D341Med (cell line): ENCODE data around the gene SOX5.
"Not testable (repeated sequence)": the region's sequence is repeated elsewhere in the genome, so short reads cannot be mapped to it uniquely, and the experiment has no call there.

Experiments used
- DNase-seq: peaks from one replicate; pipeline ENCODE4 v3.0.0; 2012; ENCODE audit warnings: low spot score

SOX5 gene

GRCh38 chr12:23906329-23906728 lies 43.1 kb downstream of the SOX5 start:
- no peak for DNase-seq

DNA sequence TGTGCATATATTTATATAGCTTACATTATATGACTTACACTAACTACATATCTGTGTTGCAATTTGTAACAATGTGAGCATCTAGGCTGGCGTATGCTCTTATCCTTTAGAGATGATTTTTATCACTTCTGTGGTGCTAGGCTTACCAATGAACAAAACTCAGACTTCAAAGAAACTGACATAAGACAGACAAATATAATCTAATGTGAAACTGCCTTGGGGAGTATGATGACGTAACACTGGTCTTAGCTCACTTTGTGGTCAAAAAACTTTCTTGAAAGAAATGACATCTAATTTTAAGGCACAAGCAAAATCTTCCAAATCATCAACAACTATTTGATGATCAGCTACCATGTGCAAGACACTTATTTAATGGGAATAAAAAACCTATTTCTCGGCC lies 50.0 kb downstream of the SOX5 start:
- DNase-seq, result no peak

DNA sequence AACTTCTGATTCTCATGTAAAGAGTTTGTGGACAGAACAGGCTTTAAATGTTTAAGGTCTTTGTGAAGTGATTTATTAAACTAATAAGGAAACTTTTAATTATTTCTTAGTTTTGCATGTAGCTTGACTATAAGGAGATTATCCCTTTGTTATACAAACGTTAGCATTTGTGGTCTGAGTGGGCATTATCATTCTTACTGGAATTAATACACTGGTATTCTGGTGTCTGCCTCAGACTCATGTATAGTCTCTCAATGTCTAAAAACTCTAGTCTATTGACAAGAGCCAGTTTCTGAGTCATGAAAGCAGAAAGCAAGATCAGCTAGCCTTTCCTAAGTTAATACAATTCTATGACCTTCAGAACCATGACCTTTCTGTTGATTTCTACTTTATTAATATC lies 51.3 kb downstream of the SOX5 start:
- no peak for DNase-seq

DNA sequence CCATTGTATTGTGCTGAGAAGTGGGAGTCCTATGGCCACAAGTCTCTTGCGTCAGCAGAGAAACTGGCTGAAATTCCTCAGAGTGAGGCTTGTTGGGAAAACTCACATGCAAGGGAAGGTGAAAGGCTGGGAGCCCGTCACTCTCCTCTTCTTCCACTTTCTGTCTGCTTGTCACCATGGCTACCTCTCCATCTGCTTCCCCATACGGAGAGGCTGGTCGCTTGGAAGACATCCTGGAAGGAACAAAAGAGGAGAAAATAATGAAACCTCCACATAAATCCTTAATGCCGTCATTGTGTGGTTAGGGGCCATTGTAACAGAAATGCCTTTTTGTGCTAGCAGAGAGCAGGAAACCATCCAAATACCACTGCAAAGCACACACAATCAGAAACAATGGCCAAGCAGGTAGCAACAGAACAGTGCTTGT lies 53.7 kb downstream of the SOX5 start:
- DNase-seq, result no peak

DNA sequence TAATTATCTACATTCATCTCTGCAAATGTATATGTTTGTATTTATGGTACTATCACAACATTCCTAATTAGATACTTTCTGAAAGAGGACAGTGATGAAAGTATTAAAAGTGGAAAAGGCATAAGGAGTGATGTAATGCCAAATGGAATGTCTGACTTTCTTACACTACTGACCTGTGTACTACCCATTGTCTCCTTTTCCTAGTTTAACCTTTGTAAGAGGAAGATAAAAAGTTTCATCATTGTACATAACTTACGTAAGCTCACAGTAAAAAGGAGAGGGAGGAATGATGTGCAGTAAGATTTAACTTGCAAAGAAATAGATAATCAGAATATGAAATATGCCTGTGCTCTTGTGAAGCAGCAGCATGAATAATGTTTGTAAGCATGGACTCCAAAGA lies 55.9 kb downstream of the SOX5 start:
- DNase-seq, result no peak

- no peak for DNase-seq
Measured at GRCh38 chr12:23891115-23891514, 58.4 kb downstream of the SOX5 start.

GRCh38 chr12:23889069-23889440 lies 60.4 kb downstream of the SOX5 start:
- no peak for DNase-seq

GRCh38 chr12:23888396-23889068 lies 60.9 kb downstream of the SOX5 start:
- DNase-seq, result no peak

DNA sequence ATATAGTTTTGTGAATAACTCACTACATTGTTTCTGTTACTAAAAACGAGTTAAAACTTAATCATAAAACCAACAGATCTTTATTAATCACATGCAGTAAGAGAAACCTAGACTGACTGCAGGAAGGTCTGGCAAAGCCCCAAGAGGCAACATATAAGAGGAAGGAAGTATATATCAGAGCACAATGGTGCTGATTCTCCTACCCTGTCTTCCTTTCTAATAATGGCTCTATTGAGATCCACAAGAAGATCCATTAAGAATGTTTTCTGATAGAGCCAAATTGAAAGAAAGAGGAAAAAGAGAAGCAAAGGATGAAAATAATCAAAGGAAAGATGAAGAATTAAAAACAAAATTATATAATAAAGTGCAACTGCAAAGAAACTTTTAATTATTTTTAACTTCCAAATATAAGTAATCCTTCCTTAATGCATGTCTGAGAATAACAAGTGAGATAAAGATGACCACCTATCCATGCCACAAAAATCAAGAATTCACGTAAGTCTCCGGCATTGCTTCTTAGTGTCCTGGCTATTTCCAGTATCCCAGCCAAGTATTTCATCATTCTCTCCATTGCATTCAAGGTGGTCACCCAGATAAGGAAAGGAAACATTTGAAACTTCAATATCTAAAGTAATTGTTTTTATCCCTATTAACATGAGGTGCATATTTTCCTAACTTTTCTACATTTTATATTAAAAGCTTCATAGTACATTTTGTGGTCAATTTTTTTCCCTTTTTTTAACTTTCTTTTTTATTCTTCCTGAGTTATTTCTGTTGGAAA lies 62.2 kb downstream of the SOX5 start:
- no peak for DNase-seq

GRCh38 chr12:23885394-23885793 lies 64.1 kb downstream of the SOX5 start:
- no peak for DNase-seq

DNA sequence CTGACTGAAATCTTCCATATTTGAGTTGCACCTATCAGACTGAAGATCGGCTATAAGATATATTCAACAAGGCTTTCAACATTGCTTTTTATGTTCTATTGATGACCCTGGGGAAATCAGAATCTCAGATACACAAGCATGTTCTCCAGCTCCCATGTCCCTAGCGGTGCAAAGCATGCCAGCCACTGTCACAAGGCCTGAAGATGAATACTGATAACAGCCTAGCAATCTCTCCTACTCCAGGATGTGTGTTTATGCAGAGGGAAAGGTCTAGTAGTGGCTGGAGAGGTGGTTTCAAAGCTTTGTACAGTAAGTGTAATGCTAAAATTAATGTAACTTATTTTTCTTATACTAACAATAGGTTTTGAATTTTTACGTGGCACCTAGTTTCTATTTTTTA lies 64.6 kb downstream of the SOX5 start:
- DNase-seq, result no peak

GRCh38 chr12:23880988-23881387 lies 68.5 kb downstream of the SOX5 start:
- DNase-seq, result peak; percentile 9

- DNase-seq, result not testable (repeated sequence)
Measured at GRCh38 chr12:23876618-23877017, 72.9 kb downstream of the SOX5 start.

DNA sequence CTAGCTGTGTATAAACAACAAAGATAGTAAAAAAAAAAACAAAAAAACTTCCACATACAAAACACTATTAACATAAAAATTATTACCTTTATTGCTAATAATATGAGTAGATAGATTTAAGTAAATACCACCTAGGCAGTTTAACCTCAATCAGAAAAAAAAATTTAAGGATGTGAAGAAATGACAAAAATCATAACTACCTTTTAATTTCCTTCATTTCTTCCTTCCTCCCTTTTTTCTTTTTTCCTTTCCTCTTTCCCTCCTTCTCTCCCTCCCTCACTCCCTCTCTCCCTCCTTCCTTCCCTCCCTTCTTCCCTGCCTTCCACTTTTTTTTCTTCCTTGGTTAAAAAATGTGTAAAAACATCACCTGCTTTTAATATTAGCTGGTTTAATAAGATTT lies 81.7 kb downstream of the SOX5 start:
- no peak for DNase-seq

- DNase-seq, result no peak
Measured at GRCh38 chr12:23862701-23863100, 86.8 kb downstream of the SOX5 start.

DNA sequence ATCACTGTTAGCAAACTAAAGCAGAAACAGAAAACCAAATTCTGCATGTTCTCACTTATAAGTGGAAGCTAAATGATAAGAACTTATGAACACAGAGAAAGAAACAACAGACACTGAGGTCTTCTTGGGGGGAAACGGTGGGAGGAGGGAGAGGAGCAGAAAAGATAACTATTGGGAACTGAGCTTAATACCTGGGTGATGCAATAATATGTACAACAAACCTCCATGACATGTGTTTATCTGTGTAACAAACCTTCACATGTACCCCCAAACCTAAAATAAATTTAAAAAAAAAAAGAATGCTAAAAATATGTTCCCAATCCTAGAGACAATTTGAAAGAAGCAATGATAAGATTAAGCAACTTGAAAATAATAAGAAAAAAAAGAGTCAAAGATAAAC lies 89.5 kb downstream of the SOX5 start:
- DNase-seq, result no peak

DNA sequence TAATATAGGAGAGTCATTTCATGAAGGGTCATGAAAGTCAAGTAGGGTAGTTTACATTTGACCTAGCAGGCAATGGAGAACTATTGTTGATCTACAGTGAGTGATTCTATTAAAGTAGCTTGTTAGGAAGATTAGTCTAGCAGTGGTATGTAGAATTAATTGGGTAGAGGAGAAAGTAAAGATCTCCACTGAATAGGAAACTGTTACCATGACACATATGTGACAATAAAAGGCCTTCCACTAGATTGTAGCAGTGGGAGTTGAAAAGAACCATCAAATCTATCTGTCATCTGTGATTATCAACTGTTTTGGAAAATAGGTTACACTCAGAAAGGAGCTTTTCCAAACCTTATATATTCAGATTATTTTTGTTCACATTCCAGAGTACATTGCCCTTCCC lies 92.3 kb downstream of the SOX5 start:
- no peak for DNase-seq

DNA sequence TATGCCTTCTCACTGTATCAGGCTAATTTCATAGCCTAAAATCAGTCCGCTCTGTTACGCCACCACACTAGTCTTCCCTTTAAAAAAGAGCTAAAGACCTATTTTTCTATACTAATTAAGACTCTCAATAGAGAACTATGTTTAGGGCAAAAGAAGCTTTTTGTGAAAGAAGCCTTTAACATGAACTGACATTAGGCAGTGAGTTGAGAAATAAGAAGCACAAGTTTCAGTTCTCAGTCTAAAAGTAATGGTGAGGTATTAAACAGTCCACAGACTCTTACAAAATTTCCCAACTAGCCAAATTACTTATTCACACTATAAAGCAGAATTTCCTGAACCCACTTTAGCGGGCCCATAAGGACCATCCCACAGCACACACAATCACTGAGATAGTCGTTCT lies 93.7 kb downstream of the SOX5 start:
- no peak for DNase-seq

DNA sequence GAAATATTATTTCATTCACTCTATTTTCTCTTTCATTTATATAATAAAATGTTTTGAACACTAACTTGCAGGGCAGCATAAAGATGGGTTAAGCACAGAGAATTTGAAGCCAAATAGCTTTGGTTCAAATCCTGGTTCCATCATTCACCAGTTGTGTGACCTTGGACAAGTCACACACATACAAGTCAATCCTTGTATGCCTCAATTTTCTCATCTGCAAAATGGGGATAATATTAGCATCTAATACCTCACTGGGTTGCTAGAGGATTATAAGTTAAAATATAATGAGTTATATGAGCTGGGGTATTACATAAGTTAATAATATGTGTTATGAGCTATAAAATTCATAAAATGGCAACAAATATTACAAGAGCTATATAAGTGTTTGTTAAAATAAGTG lies 94.9 kb downstream of the SOX5 start:
- no peak for DNase-seq

- no peak for DNase-seq
Measured at GRCh38 chr12:23853640-23854039, 95.8 kb downstream of the SOX5 start.

GRCh38 chr12:23851602-23852001 lies 97.9 kb downstream of the SOX5 start:
- DNase-seq, result no peak

GRCh38 chr12:23847857-23848256 lies 101.6 kb downstream of the SOX5 start:
- no peak for DNase-seq

DNA sequence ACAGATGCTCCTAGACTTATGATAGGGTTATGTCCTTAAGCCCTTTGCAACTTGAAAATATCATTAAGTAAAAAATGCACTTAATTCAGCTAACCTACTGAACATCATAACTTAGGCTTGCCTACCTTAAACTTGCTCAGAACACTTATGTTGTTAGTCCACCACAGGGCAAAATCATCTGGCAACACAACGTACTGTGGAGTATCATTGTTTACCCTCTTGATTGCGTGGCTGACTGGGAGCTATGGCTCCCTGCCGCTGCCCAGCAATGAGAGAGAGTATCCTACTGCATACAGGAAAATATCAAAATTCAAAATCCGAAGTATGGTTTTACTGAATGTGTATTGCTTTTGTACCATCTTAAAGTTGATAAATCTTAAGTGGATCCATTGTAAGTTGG lies 105.5 kb downstream of the SOX5 start:
- no peak for DNase-seq

GRCh38 chr12:23834076-23834475 lies 115.4 kb downstream of the SOX5 start:
- DNase-seq, result no peak
